Astrocyte (in vitro differentiated cells and primary cell): Measurements from ENCODE around the gene CABLES1. TPM values are rescaled to one million over a fixed set of nuclear protein-coding genes. Genes with fewer than 3 reads are reported as not detected.

Experiments
- DNase-seq: peaks from one replicate; pipeline ENCODE4 v3.0.0-alpha.2; 2010; ENCODE audit warnings: low read depth
- FAIRE-seq: peaks from 2 replicates; lab custom pipeline; 2011; peaks lifted over from hg19 to GRCh38; lab: Jason Lieb, UNC
- H2AFZ ChIP-seq: 2 replicates; pipeline ENCODE4 v1.6.0; 2012; ENCODE audit warnings: low read depth, low read length, inconsistent platforms
- H3K27ac ChIP-seq: 2 replicates; pipeline ENCODE4 v1.5.1; 2011; ENCODE audit warnings: low read depth, low read length, inconsistent platforms
- H3K27me3 ChIP-seq: 2 replicates; pipeline ENCODE4 v1.6.0; 2011; ENCODE audit warnings: low read length, inconsistent platforms; ENCODE audit not compliant: insufficient read depth
- H3K36me3 ChIP-seq: 2 replicates; pipeline ENCODE4 v1.5.1; 2011; ENCODE audit warnings: low read length, inconsistent platforms; ENCODE audit not compliant: insufficient read depth
- H3K4me1 ChIP-seq: 2 replicates; pipeline ENCODE4 v1.5.1; 2011; ENCODE audit warnings: low read length, inconsistent platforms; ENCODE audit not compliant: insufficient read depth
- H3K4me2 ChIP-seq: 2 replicates; pipeline ENCODE4 v1.6.0; 2012; ENCODE audit warnings: low read length, inconsistent platforms
- H3K4me3 ChIP-seq: 2 replicates; pipeline ENCODE4 v1.5.1; 2011; ENCODE audit warnings: low read depth, mild to moderate bottlenecking, low read length, inconsistent platforms; ENCODE audit not compliant: insufficient read depth
- H3K79me2 ChIP-seq: 2 replicates; pipeline ENCODE4 v1.6.0; 2012; ENCODE audit warnings: mild to moderate bottlenecking, low read length, inconsistent platforms; ENCODE audit not compliant: insufficient read depth
- H3K9ac ChIP-seq: 2 replicates; pipeline ENCODE4 v1.6.0; 2012; ENCODE audit warnings: mild to moderate bottlenecking, low read length, inconsistent platforms
- H3K9me3 ChIP-seq: 2 replicates; pipeline ENCODE4 v1.5.1; 2012; ENCODE audit warnings: low read depth, mild to moderate bottlenecking, low read length, inconsistent platforms; ENCODE audit not compliant: insufficient read depth
- H4K20me1 ChIP-seq: 2 replicates; pipeline ENCODE4 v1.6.0; 2012; ENCODE audit warnings: low read length, inconsistent platforms; ENCODE audit not compliant: insufficient read depth
- H3K27ac Mint-ChIP-seq: one replicate; pipeline ENCODE4 v1.8.0; 2021; ENCODE audit warnings: mild to moderate bottlenecking, mixed read lengths; ENCODE audit not compliant: unreplicated experiment
- H3K27me3 Mint-ChIP-seq: one replicate; pipeline ENCODE4 v1.8.0; 2021; ENCODE audit warnings: low read depth, mixed read lengths; ENCODE audit not compliant: unreplicated experiment
- H3K36me3 Mint-ChIP-seq: one replicate; pipeline ENCODE4 v1.8.0; 2021; ENCODE audit warnings: low read depth, mixed read lengths; ENCODE audit not compliant: unreplicated experiment
- H3K4me1 Mint-ChIP-seq: one replicate; pipeline ENCODE4 v1.8.0; 2021; ENCODE audit warnings: low read depth, mixed read lengths; ENCODE audit not compliant: unreplicated experiment
- H3K4me3 Mint-ChIP-seq: one replicate; pipeline ENCODE4 v1.8.0; 2021; ENCODE audit warnings: mild to moderate bottlenecking, moderate library complexity, mixed read lengths; ENCODE audit not compliant: unreplicated experiment
- H3K9me3 Mint-ChIP-seq: one replicate; pipeline ENCODE4 v1.8.0; 2021; ENCODE audit warnings: mild to moderate bottlenecking, mixed read lengths; ENCODE audit not compliant: unreplicated experiment
- EZH2 ChIP-seq: IDR thresholded peaks from 2 replicates; pipeline ENCODE4 v1.6.1; 2012; ENCODE audit warnings: mild to moderate bottlenecking, low read length, inconsistent platforms; ENCODE audit not compliant: insufficient read depth
- total RNA-seq: library from RNA; stranded (reverse); gene quantifications from 2 replicates; pipeline ENCODE4 v1.2.1, GENCODE V29; 2021
- TF ChIP-seq, protein P1 (sequence below): IDR thresholded peaks from 2 replicates; pipeline ENCODE4 v1.5.1; 2011; ENCODE audit warnings: low read depth, mild to moderate bottlenecking, inconsistent platforms, low read length, moderate library complexity; ENCODE audit not compliant: insufficient read depth

The CABLES1 gene
- total RNA-seq, 1 donor from 2014 or later, result 14.5 TPM

- H2AFZ ChIP-seq, result no peak overlapping the region
- no peak overlapping the region for H3K4me3 Mint-ChIP-seq
- H3K4me3 ChIP-seq, result no peak overlapping the region
- H3K79me2 ChIP-seq, result no peaks in the 10 kb centered on the region
- H4K20me1 ChIP-seq, result no peaks in the 10 kb centered on the region
- H3K9me3 ChIP-seq, result no peaks in the 10 kb centered on the region
- no peak overlapping the region for H3K27ac Mint-ChIP-seq
- DNase-seq (no peak), FAIRE-seq (no peak)
- H3K9me3 Mint-ChIP-seq, result peaks cover 2% of the 10 kb centered on the region
- peaks cover 9% of the 10 kb centered on the region for H3K27me3 Mint-ChIP-seq
- no peaks in the 10 kb centered on the region for H3K27me3 ChIP-seq
- no peak for TF ChIP-seq EZH2
- TF ChIP-seq, protein P1, sequence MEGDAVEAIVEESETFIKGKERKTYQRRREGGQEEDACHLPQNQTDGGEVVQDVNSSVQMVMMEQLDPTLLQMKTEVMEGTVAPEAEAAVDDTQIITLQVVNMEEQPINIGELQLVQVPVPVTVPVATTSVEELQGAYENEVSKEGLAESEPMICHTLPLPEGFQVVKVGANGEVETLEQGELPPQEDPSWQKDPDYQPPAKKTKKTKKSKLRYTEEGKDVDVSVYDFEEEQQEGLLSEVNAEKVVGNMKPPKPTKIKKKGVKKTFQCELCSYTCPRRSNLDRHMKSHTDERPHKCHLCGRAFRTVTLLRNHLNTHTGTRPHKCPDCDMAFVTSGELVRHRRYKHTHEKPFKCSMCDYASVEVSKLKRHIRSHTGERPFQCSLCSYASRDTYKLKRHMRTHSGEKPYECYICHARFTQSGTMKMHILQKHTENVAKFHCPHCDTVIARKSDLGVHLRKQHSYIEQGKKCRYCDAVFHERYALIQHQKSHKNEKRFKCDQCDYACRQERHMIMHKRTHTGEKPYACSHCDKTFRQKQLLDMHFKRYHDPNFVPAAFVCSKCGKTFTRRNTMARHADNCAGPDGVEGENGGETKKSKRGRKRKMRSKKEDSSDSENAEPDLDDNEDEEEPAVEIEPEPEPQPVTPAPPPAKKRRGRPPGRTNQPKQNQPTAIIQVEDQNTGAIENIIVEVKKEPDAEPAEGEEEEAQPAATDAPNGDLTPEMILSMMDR, result no peak
- H3K36me3 Mint-ChIP-seq, result no peaks in the 10 kb centered on the region
- no peak overlapping the region for H3K9ac ChIP-seq
- H3K27ac ChIP-seq, result no peak overlapping the region
- H3K4me1 ChIP-seq, result no peaks in the 10 kb centered on the region
- H3K4me2 ChIP-seq, result no peak overlapping the region
- no peaks in the 10 kb centered on the region for H3K36me3 ChIP-seq
- peaks cover 3% of the 10 kb centered on the region for H3K4me1 Mint-ChIP-seq
Observed at GRCh38 chr18:23099621-23100020, 35.7 kb upstream of the CABLES1 start.

GRCh38 chr18:23101861-23102432 lies 33.3 kb upstream of the CABLES1 start:
- no peaks in the 10 kb centered on the region for H3K9me3 ChIP-seq
- TF ChIP-seq, protein P1, result no peak
- no peak for TF ChIP-seq EZH2
- no peak overlapping the region for H3K27ac ChIP-seq
- peaks cover 2% of the 10 kb centered on the region for H3K9me3 Mint-ChIP-seq
- H3K9ac ChIP-seq, result no peak overlapping the region
- DNase-seq (no peak), FAIRE-seq (no peak)
- no peak overlapping the region for H3K27ac Mint-ChIP-seq
- peaks cover 13% of the 10 kb centered on the region for H3K4me1 ChIP-seq
- H3K27me3 ChIP-seq, result no peaks in the 10 kb centered on the region
- H3K79me2 ChIP-seq, result no peaks in the 10 kb centered on the region
- H3K36me3 Mint-ChIP-seq, result no peaks in the 10 kb centered on the region
- no peak overlapping the region for H2AFZ ChIP-seq
- no peak overlapping the region for H3K4me2 ChIP-seq
- no peaks in the 10 kb centered on the region for H3K27me3 Mint-ChIP-seq
- peaks cover 19% of the 10 kb centered on the region for H3K4me1 Mint-ChIP-seq
- no peak overlapping the region for H3K4me3 ChIP-seq
- H3K36me3 ChIP-seq, result no peaks in the 10 kb centered on the region
- H3K4me3 Mint-ChIP-seq, result no peak overlapping the region
- no peaks in the 10 kb centered on the region for H4K20me1 ChIP-seq

DNA sequence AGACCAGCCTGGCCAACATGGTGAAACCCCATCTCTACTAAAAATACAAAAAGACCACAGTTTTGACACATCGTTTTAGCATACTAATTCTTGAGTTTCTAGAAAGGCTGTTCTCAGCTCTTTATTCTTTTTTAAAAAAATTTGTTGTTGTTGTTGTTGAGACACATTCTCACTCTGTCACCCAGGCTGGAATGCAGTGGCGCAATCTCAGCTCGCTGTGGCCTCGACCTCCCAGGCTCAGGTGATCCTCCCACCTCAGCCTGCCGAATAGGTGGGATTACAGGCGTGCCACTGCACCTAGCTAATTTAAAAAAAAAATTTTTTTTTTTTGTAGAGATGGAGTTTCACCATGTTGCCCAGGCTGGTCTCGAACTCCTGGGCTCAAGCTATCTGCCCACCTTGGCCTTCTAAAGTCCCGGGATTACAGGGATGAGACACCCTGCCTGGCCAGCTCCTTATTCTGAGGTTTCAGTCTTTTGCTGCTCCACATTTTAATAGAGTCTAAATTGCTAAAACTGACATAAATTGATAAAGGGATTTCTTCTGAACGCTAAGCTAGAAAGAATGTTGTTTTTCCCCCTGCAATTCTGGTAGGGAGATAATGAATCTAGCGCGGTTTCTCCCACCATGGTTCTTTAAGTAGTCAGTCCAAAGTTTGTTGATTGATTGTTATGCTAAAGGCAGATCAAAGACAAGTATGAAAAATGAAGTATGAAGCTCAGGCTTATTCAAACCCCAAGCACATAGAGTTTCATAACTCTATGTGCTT lies 32.6 kb upstream of the CABLES1 start:
- H3K27ac Mint-ChIP-seq, result no peak overlapping the region
- Histone ChIP-seq H3K9ac (no peak overlapping the region), H2AFZ (no peak overlapping the region), H3K4me2 (no peak overlapping the region), H3K27ac (no peak overlapping the region), H4K20me1 (no peaks in the 10 kb centered on the region), H3K79me2 (no peaks in the 10 kb centered on the region), H3K27me3 (no peaks in the 10 kb centered on the region), H3K4me1 (peaks cover 20% of the 10 kb centered on the region), H3K9me3 (no peaks in the 10 kb centered on the region), H3K4me3 (no peak overlapping the region), H3K36me3 (no peaks in the 10 kb centered on the region)
- TF ChIP-seq, protein P1, result no peak
- TF ChIP-seq EZH2, result no peak
- FAIRE-seq (no peak), DNase-seq (peak; percentile 52)
- H3K9me3 Mint-ChIP-seq, result peaks cover 2% of the 10 kb centered on the region
- no peak overlapping the region for H3K4me3 Mint-ChIP-seq
- H3K27me3 Mint-ChIP-seq, result no peaks in the 10 kb centered on the region
- H3K36me3 Mint-ChIP-seq, result no peaks in the 10 kb centered on the region
- H3K4me1 Mint-ChIP-seq, result peaks cover 25% of the 10 kb centered on the region
